Stimulated activated naive B cell treated with anti-CD40 and anti-IgM and Interleukin-4, amounts not matched to agents 10 μg/mL and 1 μg/mL and 100 μg/mL, for 72 hours (primary cell): Measurements from ENCODE around the gene GNAS.
A peak's percentile ranks its signal among the peaks of the same experiment; 100 is the strongest.

Source experiments
- ATAC-seq, 2 donors: fragments of 150-1000 bp; cut with Tn5 transposase; replicated peaks; 2 replicates each; pipeline ENCODE4 v1.10.0; 2021; ENCODE audit warnings: moderate library complexity in 1 of 2
- DNase-seq: peaks from one replicate; pipeline ENCODE4 v3.0.0; 2021
- H3K27ac Mint-ChIP-seq: one replicate; pipeline ENCODE4 v1.8.0; 2022; ENCODE audit warnings: mild to moderate bottlenecking, mixed read lengths
- H3K27me3 Mint-ChIP-seq, 2 donors: one replicate each; pipeline ENCODE4 v1.8.0; 2022; ENCODE audit warnings: mixed read lengths in 2 of 2
- H3K36me3 Mint-ChIP-seq, 2 donors: one replicate each; pipeline ENCODE4 v1.8.0; 2022; ENCODE audit warnings: mixed read lengths in 2 of 2, mild to moderate bottlenecking in 1 of 2
- H3K4me1 Mint-ChIP-seq, 2 donors: one replicate each; pipeline ENCODE4 v1.8.0; 2022; ENCODE audit warnings: mixed read lengths in 2 of 2, mild to moderate bottlenecking in 1 of 2
- H3K4me3 Mint-ChIP-seq, 2 donors: one replicate each; pipeline ENCODE4 v1.8.0; 2022; ENCODE audit warnings: mild to moderate bottlenecking in 2 of 2, mixed read lengths in 2 of 2, moderate library complexity in 1 of 2
- H3K9me3 Mint-ChIP-seq, 2 donors: one replicate each; pipeline ENCODE4 v1.8.0; 2022; ENCODE audit warnings: mixed read lengths in 2 of 2, mild to moderate bottlenecking in 1 of 2

Gene GNAS

GRCh38 chr20:58853466-58853865 is 950 bp downstream of the GNAS start:
- Mint-ChIP-seq H3K4me3 (no peak overlapping the region), H3K36me3 (peaks cover 5% of the 10 kb centered on the region in 2 donors), H3K9me3 (peaks cover 0 to 7% of the 10 kb centered on the region in 2 donors), H3K27ac (no peak overlapping the region), H3K4me1 (peaks cover 21 to 44% of the 10 kb centered on the region in 2 donors), H3K27me3 (peaks cover 51 to 77% of the 10 kb centered on the region in 2 donors)
- DNase-seq (no peak), ATAC-seq (no peak)

GRCh38 chr20:58853976-58854637 is 1.6 kb downstream of the GNAS start:
- peaks cover 0 to 7% of the 10 kb centered on the region in 2 donors for H3K9me3 Mint-ChIP-seq
- peaks cover 5% of the 10 kb centered on the region in 2 donors for H3K36me3 Mint-ChIP-seq
- peaks cover 51 to 77% of the 10 kb centered on the region in 2 donors for H3K27me3 Mint-ChIP-seq
- DNase-seq (no peak), ATAC-seq (no peak)
- H3K4me3 Mint-ChIP-seq: peak overlapping the region; percentile 70 to 79
- peaks cover 21 to 44% of the 10 kb centered on the region in 2 donors for H3K4me1 Mint-ChIP-seq
- no peak overlapping the region for H3K27ac Mint-ChIP-seq

- Mint-ChIP-seq H3K27ac (no peak overlapping the region), H3K36me3 (peaks cover 5% of the 10 kb centered on the region in 2 donors), H3K4me1 (peaks cover 21 to 41% of the 10 kb centered on the region in 2 donors), H3K27me3 (peaks cover 43 to 71% of the 10 kb centered on the region in 2 donors), H3K9me3 (peaks cover 0 to 7% of the 10 kb centered on the region in 2 donors), H3K4me3 (peak overlapping the region; percentile 24 to 52)
- ATAC-seq (no peak), DNase-seq (no peak)
Observed at GRCh38 chr20:58854638-58855471, 2.3 kb downstream of the GNAS start.

- peaks cover 37 to 71% of the 10 kb centered on the region in 2 donors for H3K27me3 Mint-ChIP-seq
- no peak for ATAC-seq
- peak overlapping the region; percentile 24 to 30 for H3K4me3 Mint-ChIP-seq
- no peak overlapping the region for H3K27ac Mint-ChIP-seq
- H3K9me3 Mint-ChIP-seq: peaks cover 0 to 4% of the 10 kb centered on the region in 2 donors
- H3K4me1 Mint-ChIP-seq: peaks cover 18 to 32% of the 10 kb centered on the region in 2 donors
- H3K36me3 Mint-ChIP-seq: peaks cover 2% of the 10 kb centered on the region in 2 donors
- no peak for DNase-seq
Observed at GRCh38 chr20:58855506-58856389, 3.2 kb downstream of the GNAS start.

GRCh38 chr20:58863044-58863790 is 10.7 kb downstream of the GNAS start:
- Mint-ChIP-seq H3K4me1 (no peaks in the 10 kb centered on the region), H3K9me3 (no peaks in the 10 kb centered on the region), H3K27ac (no peak overlapping the region), H3K4me3 (no peak overlapping the region), H3K36me3 (no peaks in the 10 kb centered on the region), H3K27me3 (peaks cover 19 to 48% of the 10 kb centered on the region in 2 donors)
- ATAC-seq (no peak), DNase-seq (no peak)

- peaks cover 19 to 48% of the 10 kb centered on the region in 2 donors for H3K27me3 Mint-ChIP-seq
Observed at GRCh38 chr20:58864346-58864745, 11.8 kb downstream of the GNAS start.

GRCh38 chr20:58865843-58866242 is 13.3 kb downstream of the GNAS start:
- Mint-ChIP-seq H3K27ac (no peak overlapping the region), H3K4me3 (no peak overlapping the region), H3K9me3 (no peaks in the 10 kb centered on the region), H3K4me1 (peaks cover 8 to 10% of the 10 kb centered on the region in 2 donors), H3K36me3 (no peaks in the 10 kb centered on the region), H3K27me3 (peaks cover 19 to 42% of the 10 kb centered on the region in 2 donors)
- ATAC-seq (no peak), DNase-seq (no peak)

More at GRCh38 chr20:58864346-58864745, 11.8 kb downstream of the GNAS start:
- DNase-seq (no peak), ATAC-seq (no peak)
- H3K27ac Mint-ChIP-seq: no peak overlapping the region
- H3K4me1 Mint-ChIP-seq: no peaks in the 10 kb centered on the region
- no peaks in the 10 kb centered on the region for H3K9me3 Mint-ChIP-seq
- H3K4me3 Mint-ChIP-seq: no peak overlapping the region
- no peaks in the 10 kb centered on the region for H3K36me3 Mint-ChIP-seq

GRCh38 chr20:58867211-58867610 is 14.7 kb downstream of the GNAS start:
- Mint-ChIP-seq H3K27ac (no peak overlapping the region), H3K36me3 (no peaks in the 10 kb centered on the region), H3K9me3 (no peaks in the 10 kb centered on the region), H3K4me3 (no peak overlapping the region), H3K27me3 (peaks cover 11 to 29% of the 10 kb centered on the region in 2 donors), H3K4me1 (peaks cover 10 to 12% of the 10 kb centered on the region in 2 donors)
- ATAC-seq (no peak), DNase-seq (no peak)

- DNase-seq: no peak
- Mint-ChIP-seq H3K4me3 (no peak overlapping the region), H3K27me3 (peaks cover 0 to 13% of the 10 kb centered on the region in 2 donors), H3K9me3 (no peaks in the 10 kb centered on the region), H3K4me1 (peaks cover 12% of the 10 kb centered on the region in 2 donors), H3K36me3 (no peaks in the 10 kb centered on the region), H3K27ac (no peak overlapping the region)
- no peak for ATAC-seq
Observed at GRCh38 chr20:58868795-58869194, 16.3 kb downstream of the GNAS start.

GRCh38 chr20:58869662-58870227 is 17.2 kb downstream of the GNAS start:
- no peak for DNase-seq
- H3K9me3 Mint-ChIP-seq: no peaks in the 10 kb centered on the region
- H3K27ac Mint-ChIP-seq: no peak overlapping the region
- peaks cover 0 to 12% of the 10 kb centered on the region in 2 donors for H3K27me3 Mint-ChIP-seq
- H3K4me3 Mint-ChIP-seq: no peak overlapping the region
- H3K36me3 Mint-ChIP-seq: no peaks in the 10 kb centered on the region
- no peak for ATAC-seq
- H3K4me1 Mint-ChIP-seq: peaks cover 12% of the 10 kb centered on the region in 2 donors

GRCh38 chr20:58870293-58871014 is 17.9 kb downstream of the GNAS start:
- no peak for DNase-seq
- peak; percentile 76 to 88 for ATAC-seq
- Mint-ChIP-seq H3K27ac (no peak overlapping the region), H3K4me1 (peaks cover 12% of the 10 kb centered on the region in 2 donors), H3K9me3 (no peaks in the 10 kb centered on the region), H3K4me3 (no peak overlapping the region), H3K36me3 (no peaks in the 10 kb centered on the region), H3K27me3 (peaks cover 0 to 12% of the 10 kb centered on the region in 2 donors)

GRCh38 chr20:58871533-58872102 is 19.1 kb downstream of the GNAS start:
- DNase-seq: no peak
- Mint-ChIP-seq H3K4me1 (peaks cover 12% of the 10 kb centered on the region in 2 donors), H3K36me3 (no peaks in the 10 kb centered on the region), H3K27ac (no peak overlapping the region), H3K9me3 (no peaks in the 10 kb centered on the region), H3K4me3 (no peak overlapping the region), H3K27me3 (peaks cover 0 to 12% of the 10 kb centered on the region in 2 donors)
- no peak for ATAC-seq
